ENCODE results near the gene C6orf132. TPM values are rescaled to one million over a fixed set of nuclear protein-coding genes. Genes with fewer than 3 reads are reported as not detected.
"Not testable (repeated sequence)": the region's sequence is repeated elsewhere in the genome, so short reads cannot be mapped to it uniquely, and the experiment has no call there.

C6orf132 gene
- total RNA-seq, 1 experiment from 2014 or later: not detected

DNA sequence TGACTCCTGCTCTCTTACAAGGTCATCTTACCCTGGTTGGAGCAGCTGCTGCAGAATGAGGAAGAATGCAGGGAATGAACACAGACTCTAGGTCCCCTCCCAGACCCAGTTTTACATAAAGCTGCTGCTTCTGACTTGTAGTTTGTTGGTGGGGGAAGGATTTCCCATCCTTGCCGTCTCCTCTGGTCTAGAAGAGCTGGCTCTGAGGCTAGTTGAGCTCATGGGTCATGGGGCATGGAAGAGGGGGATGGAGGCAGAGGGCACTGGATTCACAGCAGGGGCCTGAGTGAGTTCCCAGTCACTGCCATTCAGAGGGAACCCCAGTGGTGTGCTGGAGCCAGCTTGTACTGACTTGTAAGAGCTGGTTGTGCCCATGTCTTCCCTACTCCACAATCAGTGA, 21.6 kb upstream of the C6orf132 start:
- DNase-seq (ENCODE audit: extremely low read depth, low read depth): no peak

DNA sequence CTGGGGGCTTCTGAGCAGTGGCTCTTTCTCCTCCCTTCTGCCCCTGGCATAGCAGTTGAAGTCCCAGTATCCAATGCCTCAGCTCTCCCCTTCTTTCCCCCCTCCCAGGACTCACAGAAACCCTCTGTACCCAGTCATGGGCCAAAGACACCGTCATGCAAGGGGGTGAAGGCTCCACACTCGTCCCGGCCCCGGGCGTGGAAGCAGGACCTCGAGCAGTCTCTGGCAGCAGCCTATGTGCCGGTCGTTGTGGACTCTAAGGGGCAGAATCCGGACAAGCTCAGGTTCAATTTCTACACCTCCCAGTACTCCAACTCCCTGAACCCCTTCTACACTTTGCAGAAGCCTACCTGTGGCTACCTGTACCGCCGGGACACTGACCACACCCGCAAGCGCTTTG, 20.4 kb upstream of the C6orf132 start:
- no peak for DNase-seq (ENCODE audit: extremely low read depth, low read depth)

DNA sequence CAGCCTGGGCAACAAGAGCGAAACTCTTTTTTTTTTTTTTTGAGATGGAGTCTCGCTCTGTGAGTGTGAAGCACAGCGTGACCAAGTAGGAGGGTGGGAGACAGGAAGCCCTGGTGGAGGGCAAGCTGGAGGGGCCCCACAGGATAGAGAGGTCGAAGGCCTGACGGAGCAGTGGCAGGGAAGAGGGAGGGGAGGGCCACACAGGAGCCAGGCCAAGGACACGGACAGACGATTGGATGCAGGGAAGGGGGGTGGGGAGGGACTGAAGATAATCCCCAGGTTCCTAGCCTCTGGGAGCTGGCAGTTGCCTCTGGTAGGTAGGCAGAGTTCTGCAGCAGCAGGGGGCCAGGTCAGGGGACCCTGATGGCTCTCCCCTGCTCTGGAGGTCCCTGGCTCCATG, 20.0 kb upstream of the C6orf132 start:
- no peak for DNase-seq (ENCODE audit: extremely low read depth, low read depth)

DNA sequence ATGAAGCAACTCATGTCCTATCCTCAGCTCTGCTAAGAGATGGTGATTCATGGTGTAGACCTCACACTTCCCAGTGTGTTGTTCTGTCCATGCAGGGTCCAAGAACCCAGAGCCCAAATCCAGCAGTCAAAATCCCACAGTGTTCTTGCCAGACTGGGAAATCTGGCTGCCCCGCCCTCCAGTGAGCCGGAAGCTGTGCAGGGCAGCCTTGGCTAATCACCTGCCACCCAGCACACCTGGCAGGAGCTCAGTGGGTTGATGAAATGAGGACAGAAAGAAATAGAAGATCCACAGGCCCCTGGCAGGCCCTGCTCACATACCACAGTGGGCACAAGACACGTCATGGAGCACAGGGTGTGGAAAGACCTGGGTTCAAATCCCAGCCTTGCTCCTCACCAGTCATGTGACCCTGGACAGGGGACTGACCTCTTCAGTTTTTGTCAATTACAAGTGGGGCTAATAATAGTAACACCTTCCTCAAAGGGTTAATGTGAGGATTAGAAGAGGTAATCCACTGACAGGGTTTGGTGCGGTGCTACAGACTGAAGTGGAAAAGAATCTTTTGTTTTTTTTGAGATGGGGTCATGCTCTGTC, 17.1 kb upstream of the C6orf132 start:
- DNase-seq (ENCODE audit: extremely low read depth, low read depth): no peak

DNA sequence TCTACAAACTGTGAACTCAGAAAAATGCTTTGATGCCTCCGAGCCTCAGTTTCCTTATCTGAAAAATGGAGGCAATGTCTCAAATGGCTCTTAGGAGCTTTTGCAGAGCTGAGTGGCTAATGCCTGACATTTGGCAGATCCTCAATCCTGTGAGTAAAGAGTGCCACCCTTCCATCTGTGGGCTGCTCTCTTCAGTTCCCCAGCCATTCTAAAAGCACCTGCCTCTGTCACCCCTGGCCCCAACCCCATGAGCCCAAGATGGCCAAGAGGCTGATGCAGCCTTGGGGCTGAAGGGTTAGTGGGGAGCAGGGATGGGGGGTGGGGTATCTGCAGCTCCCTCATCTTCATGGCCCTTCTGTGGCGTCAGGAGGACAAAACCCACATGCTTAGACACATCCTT, 16.2 kb upstream of the C6orf132 start:
- DNase-seq (ENCODE audit: extremely low read depth, low read depth): no peak

DNA sequence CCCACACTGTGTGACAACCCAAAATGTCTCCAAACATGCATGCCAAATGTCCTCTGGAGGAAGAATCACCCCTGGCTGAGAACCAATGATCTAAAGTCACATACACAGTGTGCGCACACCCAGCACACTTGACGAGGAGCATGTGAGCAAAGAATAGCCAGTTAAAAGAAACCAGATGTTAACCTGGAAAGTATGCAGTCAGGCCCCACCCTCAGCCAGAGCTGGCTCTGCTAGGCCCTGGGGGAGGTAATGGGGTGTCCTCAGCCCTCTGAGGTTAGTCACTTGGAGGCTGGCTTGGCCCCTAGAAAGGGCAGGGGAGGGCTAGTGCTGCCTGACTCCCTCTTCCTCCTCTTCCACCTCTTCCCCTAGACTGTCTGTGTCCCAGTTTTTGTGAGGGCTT, 15.6 kb upstream of the C6orf132 start:
- no peak for DNase-seq (ENCODE audit: extremely low read depth, low read depth)

DNA sequence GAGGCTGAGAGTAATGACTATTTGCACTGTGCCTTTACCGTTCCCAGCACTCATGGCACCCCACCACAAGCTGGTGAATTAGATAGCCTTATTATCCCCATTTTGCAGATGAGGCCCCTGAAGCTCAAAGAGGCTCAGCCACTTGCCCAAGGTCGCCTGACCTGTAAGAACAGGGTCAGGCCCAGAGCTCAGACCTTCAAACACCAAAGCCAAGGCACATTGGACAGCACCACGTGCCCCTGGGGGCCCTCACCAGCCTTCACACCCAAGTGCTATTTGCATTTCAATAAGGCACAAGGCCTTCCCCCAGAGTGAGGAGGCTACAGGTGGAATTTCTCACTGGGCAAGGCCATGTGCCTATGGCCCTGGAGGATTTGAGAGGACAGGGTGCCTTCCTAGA, 14.2 kb upstream of the C6orf132 start:
- DNase-seq (ENCODE audit: extremely low read depth, low read depth): no peak

DNA sequence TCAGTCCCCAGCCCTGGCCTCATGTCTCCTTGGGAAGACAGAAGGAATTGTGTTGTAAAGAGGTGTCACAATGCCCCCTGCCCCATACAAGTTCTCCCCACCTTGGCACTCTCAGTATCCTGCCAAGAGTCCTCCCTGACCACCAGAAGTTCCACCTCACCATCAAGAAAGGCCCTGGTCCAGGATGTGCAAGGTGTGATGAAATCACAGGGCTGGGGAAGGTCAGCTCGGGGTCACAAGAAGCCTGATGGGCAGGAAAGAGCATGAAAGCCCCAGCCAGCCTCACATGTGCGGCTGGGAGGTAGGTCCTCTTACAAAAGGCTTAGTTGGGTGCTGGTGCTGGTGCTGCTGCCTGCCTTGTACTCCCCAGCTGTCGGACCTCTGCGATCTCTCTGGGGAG, 12.9 kb upstream of the C6orf132 start:
- no peak for DNase-seq (ENCODE audit: extremely low read depth, low read depth)

DNA sequence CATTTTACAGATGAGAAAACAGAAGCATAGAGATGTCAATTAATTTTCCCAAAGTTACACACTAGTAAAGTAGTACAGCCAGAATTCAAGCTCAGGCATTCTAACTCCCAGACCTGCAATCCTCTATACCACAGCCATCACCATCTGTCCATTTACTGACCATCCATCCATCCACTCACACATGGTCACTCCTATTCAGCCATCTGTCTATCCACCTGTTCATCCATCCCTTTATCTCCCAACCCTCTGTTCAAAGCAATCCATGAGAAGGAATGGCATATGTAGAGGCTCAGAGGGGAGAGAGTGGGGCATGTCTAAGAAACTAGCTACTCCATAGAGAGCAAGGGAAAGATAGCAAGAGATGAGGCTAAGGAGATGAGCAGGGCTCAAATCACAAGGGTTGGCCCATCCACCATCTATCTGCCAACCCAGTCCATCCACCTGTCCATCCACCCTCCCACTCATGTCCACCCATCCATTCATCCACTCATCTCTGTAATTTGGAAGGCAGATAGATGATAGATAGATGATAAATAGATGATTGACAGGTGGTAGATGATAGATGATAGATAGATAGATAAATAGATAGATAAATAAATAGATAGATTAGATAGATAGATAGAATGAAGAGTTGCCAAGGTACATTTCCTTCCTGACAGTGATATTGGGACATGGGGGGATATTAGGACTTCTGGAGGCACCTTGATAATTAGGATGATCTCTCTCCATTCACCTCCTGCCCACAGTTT, 12.2 kb upstream of the C6orf132 start:
- no peak for DNase-seq (ENCODE audit: extremely low read depth, low read depth)

DNA sequence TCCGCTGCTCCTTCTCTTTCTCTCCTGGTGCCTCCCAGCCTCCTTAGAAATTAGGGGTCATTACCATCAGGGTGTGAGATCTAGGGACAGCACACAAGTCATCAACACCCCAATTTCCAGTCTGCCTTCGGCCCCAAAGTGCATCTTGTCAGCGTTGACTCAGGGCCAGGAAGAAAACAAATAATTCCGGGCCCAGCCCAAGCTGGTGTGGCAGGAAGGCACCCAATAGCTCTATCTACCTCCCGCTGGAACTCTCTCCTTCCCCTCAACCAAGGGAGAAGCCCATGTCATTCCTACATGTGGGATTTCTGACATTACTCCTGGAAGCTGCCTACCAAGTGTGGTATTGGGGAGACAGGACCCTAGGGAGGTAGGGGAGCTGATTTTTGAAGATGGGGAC, 11.5 kb upstream of the C6orf132 start:
- no peak for DNase-seq (ENCODE audit: extremely low read depth, low read depth)

DNA sequence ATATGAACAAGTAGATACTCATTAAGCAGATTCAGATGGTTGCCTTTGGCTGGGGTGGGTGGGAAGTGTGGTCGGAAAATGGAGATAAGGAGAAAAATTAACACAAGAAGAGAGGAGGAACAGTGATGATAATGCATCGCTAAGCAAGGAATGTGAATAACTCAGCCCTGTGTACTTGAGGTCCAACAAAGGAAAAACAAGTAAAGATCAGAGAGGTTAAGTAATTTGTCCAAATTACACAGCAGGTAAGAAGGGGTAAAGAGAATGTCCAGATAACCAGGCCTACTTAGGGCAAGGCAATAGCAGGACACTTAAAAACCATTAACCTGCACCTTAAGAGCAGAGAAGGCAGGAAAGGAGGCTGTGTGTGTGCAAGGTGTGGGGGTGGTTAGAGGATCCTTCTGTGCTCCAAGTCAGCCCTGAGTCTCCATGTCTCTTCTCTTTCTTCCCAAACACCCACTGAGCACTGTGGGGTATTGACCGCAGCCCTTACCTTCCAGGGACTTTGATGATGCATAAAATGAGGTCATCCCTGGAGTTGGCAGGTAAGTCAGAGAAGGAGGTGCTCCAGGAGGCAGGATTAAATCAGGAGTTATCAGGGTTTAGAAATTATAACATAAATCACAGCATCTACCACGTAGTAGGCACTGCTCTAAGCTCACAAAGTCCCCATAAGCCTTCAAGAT, 10.3 kb upstream of the C6orf132 start:
- not testable (repeated sequence) for DNase-seq (ENCODE audit: extremely low read depth, low read depth)

DNA sequence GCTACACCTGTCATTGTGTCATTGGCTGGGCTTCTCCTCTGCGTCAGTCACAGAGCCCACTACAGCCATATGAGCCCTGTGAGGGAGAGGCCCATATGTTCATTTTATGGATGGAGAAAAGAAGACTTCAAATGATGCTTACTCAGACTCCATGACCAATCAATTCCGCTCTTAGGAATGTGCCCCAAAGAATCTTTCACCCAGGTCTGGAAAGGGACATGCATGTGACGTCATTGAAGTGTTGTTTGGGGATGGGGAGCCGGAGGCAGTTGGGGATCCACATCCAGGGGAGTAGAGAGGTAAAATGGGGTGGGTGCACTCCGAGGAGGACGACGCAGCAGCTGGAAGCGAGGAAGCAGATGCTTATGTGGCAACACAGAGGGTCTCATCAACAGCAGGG, 9.6 kb upstream of the C6orf132 start:
- DNase-seq (ENCODE audit: extremely low read depth, low read depth): no peak

DNA sequence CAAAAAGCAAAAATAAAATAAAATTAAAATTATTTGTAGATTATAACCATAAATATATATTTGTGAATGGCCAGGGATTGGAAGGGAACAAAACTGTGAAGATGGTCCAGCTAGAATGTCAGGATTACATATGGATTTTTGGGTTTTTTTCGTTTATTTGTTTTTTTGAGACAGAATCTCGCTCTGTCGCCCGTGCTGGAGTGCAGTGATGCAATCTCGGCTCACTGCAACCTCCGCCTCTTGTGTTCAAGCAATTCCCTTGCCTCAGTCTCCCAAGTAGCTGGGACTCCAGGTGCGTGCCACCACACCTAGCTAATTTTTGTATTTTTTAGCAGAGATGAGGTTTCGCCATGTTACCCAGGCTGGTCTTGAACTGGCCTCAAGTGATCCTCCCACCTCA, 7.8 kb upstream of the C6orf132 start:
- no peak for DNase-seq (ENCODE audit: extremely low read depth, low read depth)

DNA sequence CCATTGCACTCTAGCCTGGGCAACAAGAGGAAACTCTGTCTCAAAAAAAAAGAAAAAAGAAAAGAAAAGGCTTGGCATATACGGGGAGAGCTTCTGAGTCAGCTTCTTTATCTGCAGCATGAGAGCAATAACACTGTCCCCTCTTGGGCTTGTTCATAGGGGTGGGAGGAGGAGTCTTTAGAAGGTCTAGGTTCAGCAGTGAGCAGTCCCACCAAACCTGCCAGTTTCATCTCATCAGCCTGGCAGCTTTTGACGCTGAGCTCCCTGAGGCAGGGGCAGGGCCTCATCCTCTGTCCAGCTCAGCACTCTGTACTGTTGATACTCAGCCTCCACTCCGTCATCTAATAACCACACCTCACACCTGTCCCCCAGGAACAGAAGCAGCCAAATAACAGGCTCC, 5.6 kb upstream of the C6orf132 start:
- DNase-seq (ENCODE audit: extremely low read depth, low read depth): no peak

DNA sequence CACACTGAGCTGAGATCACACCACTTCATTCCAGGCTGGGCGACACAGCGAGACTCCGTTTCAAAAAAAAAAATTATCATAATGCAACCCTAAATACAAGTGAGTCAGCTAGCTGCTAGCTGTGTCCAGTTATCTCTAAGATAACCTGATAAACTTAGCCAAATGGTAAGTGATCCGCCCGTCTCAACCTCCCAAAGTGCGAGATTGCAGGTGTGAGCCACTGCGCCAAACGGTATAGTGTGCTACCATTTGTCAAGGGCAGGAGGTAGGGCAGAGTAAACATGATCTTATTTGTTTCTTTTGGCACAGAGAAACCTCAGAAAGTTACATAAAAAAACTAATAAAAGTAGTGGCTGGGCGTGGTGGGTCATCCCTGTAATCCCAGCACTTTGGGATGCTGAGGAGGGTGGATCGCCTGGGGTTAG, 4.7 kb upstream of the C6orf132 start:
- no peak for DNase-seq (ENCODE audit: extremely low read depth, low read depth)

DNA sequence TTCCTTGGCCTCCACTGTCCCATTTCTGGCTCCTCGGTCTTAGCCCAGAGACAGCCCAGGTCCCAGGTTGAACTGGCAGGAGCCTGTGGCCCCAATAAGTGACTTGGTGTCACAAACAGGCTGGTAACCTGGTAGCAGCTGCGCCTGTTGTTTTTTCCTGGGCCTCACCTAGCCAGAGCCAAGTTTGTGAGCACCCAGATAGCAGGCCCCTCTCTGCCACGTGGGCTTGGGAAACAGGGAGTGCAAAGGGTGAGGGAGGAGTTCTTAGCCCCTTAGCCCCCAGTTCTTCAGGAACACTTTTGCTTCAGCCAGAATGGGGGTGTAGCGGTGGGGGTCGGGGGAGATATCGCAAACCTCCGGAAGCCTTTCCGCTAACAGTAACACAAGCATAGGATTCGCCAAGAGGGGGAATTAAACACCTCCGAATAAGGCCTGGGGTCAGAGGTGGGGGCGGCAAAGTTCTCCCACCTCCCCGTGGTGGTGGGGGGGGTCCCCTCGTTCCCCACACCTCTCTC, 760 bp downstream of the C6orf132 start:
- DNase-seq (ENCODE audit: extremely low read depth, low read depth): no peak

DNA sequence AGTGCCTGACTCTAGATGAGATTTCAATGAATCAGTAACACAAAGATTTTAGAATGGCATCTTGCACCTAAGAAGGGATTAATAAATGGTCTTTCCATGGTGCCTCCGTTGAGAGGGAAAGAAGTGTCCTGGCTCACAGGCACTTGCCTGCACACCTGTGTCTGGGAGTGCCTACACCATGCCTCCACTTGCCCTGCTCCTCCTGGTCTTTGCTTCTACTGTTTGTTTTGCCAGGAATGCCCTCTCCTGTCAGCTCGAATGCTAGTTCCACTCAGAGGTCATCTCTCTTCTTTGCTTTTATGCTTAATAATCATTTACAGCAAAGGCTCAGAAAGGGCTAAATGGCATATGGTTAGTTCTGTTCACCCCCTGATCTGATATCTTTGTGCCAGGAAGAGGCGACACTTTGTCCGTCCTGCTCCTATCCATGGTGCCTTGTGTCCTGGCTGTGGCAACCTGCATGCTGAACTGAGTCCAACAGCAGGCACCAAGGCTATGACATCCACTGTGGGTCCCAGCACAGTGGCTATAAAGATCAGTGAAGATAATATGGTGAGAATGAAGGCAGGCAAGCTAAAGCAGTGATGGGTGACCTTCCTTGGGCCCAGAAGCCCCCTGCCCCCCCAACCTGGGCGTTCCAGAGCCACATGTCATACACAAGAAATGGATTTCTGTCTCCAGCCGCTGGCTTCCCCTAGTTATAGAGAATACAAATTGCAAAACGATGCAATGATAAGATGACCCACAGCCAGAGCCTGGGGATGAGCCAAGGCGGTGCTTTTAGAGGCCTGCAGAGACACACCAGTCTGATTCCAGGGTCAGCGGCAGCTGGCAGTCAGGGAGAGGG, 1.4 kb downstream of the C6orf132 start:
- no peak for DNase-seq (ENCODE audit: extremely low read depth, low read depth)

DNA sequence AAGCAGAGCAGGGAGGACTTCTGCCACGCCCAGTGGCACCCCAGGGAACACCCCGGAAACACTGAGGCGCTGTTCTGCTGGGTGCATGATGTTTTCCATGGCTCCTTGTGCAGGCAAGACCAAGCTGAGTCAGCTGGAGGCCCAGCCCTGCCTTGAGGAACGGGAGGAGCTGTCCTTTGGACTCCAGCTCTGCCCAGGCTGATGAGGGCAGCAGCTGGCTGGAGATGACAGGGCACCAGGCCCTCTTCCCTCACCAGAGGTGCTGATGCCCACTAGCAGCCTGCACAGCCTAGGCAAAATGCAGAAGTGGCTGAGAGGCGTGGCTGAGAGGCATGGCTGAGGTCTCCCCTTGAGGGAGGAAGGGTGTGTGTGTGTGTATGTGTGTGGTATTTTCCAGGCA, 2.4 kb downstream of the C6orf132 start:
- DNase-seq (ENCODE audit: extremely low read depth, low read depth): no peak

DNA sequence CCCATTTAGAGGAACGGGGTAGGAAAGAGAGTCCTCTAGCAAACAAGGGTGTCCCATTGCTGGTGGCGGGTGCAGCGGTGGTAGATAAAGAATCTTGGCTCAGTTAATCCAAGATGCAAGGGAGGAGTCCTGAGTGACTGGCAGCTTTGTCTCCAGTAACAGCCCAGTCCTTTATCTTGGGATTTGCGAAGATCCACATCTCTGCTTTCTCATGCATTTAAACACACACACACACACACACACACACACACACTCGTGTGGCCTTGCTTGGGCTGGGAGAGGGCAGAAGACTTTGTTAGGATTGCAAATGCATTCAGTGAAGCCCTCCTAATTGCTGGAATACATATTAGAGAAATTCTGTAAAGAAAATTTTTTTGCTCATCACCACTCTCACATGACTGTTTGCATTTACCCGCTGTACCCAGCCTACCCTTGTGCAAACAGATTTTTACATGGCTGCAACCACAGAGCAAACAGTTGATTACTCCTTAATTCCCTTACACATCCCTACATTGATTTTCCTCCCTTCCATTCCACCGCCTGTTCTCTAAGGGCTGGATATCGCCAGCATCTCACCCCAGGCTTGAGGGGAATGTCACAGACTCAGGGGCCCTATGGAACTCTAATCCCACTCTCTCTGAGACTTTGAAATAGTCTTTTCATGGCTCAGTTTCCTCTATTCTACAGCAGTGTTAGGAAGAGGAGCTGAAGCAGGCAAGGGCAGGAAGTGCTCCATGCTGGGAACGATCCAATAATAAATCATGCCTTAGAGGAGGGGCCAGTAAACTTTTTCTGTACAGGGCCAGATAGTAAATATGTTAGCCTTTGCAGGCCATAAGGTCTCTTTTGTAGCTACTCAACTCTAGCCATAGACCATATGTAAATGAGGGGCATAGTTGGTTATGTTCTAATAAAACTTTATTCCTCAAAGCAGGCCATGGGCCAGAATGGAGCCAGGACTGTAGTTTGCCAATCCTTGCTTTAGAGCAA, 3.5 kb downstream of the C6orf132 start:
- DNase-seq (ENCODE audit: extremely low read depth, low read depth): no peak

DNA sequence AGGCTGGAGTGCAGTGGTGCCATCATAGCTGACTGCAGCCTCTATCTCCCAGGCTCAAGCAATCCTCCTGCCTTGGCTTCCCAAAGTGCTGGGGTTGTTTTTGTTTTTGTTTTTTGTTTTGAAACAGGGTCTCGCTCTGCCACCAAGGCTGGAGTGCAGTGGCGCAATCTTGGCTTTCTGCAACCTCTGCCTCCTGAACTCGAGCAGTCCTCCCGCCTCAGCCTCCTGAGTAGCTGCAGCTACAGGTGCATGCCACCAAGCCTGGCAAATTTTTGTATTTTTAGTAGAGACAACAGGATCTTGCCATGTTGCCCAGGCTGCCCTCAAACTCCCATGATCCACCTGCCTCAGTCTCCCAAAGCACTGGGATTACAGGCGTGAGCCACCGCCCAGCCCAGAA, 4.2 kb downstream of the C6orf132 start:
- no peak for DNase-seq (ENCODE audit: extremely low read depth, low read depth)
